IMR-90 (cell line): ENCODE measurements around the gene UXS1.

Source experiments
- CEBPB ChIP-seq: IDR thresholded peaks from 2 replicates; pipeline ENCODE4 v1.6.1; 2012; ENCODE audit warnings: low read depth, low read length, improper control_type of control experiment
- CHD1 ChIP-seq: IDR thresholded peaks from 2 replicates; pipeline ENCODE4 v1.6.1; 2012; ENCODE audit warnings: low read depth, low read length, improper control_type of control experiment
- CTCF ChIP-seq: conservative IDR thresholded peaks from 2 replicates; pipeline ENCODE4 v1.5.1; 2012; ENCODE audit warnings: mild to moderate bottlenecking, low read depth, low read length, improper control_type of control experiment
- MAFK ChIP-seq: IDR thresholded peaks from 2 replicates; pipeline ENCODE4 v1.6.1; 2012; ENCODE audit warnings: low read depth, low read length, improper control_type of control experiment
- MAZ ChIP-seq: IDR thresholded peaks from 2 replicates; pipeline ENCODE4 v1.6.1; 2012; ENCODE audit warnings: low read depth, mild to moderate bottlenecking, low read length, improper control_type of control experiment, moderate library complexity, borderline replicate concordance
- POLR2A ChIP-seq: IDR thresholded peaks from 2 replicates; pipeline ENCODE4 v1.6.1; 2012; ENCODE audit warnings: mild to moderate bottlenecking, low read depth, low read length
- RAD21 ChIP-seq: IDR thresholded peaks from 2 replicates; pipeline ENCODE4 v1.6.1; 2012; ENCODE audit warnings: low read length, improper control_type of control experiment
- RFX5 ChIP-seq: IDR thresholded peaks from 2 replicates; pipeline ENCODE4 v1.8.0; 2012; ENCODE audit warnings: low read depth, mild to moderate bottlenecking, low read length, moderate library complexity
- SMC3 ChIP-seq: fragments of 150-350 bp; IDR thresholded peaks from 2 replicates; pipeline ENCODE4 v1.6.1; 2016; ENCODE audit warnings: low read depth, mild to moderate bottlenecking, antibody characterized with exemption, low read length, moderate library complexity
- USF2 ChIP-seq: fragments of 150-350 bp; IDR thresholded peaks from 2 replicates; pipeline ENCODE4 v1.6.1; 2017; ENCODE audit warnings: mild to moderate bottlenecking, antibody characterized with exemption, low read length, low read depth

- TF ChIP-seq SMC3 = no peak
- TF ChIP-seq USF2 = no peak
- no peak for TF ChIP-seq CTCF
- no peak for TF ChIP-seq CEBPB
- no peak for TF ChIP-seq POLR2A
- TF ChIP-seq MAFK = no peak
- TF ChIP-seq MAZ = no peak
- no peak for TF ChIP-seq RFX5
- no peak for TF ChIP-seq CHD1
- TF ChIP-seq RAD21 = no peak
Measured at GRCh38 chr2:106184857-106185256, 9.2 kb downstream of the UXS1 start.
